HPDE6-E6E7 (cell line): ENCODE data around the gene CDYL.
A peak's percentile ranks its signal among the peaks of the same experiment; 100 is the strongest.

Experiments used
- DNase-seq: peaks from one replicate; pipeline ENCODE4 v3.0.0; 2011; ENCODE audit warnings: missing footprints; ENCODE audit errors: extremely low spot score

CDYL gene

GRCh38 chr6:4935975-4936680, 159.9 kb downstream of the CDYL start:
- no peak for DNase-seq

- peak; percentile 34 for DNase-seq
These were observed 160.5 kb downstream of the CDYL start for GRCh38 chr6:4936681-4937041.

- no peak for DNase-seq
These were observed 161.2 kb downstream of the CDYL start for GRCh38 chr6:4937414-4937813.

- DNase-seq: no peak
These were observed 163.0 kb downstream of the CDYL start for GRCh38 chr6:4939241-4939640.

- DNase-seq: no peak
These were observed 164.2 kb downstream of the CDYL start for GRCh38 chr6:4940416-4940815.

- peak; percentile 85 for DNase-seq
These were observed 165.8 kb downstream of the CDYL start for GRCh38 chr6:4941782-4942672.

GRCh38 chr6:4942673-4943009, 166.4 kb downstream of the CDYL start:
- DNase-seq: no peak

GRCh38 chr6:4943716-4944115, 167.5 kb downstream of the CDYL start:
- no peak for DNase-seq

- no peak for DNase-seq
These were observed 168.1 kb downstream of the CDYL start for GRCh38 chr6:4944325-4944724.

- no peak for DNase-seq
These were observed 170.3 kb downstream of the CDYL start for GRCh38 chr6:4946521-4946920.

GRCh38 chr6:4947716-4948115, 171.5 kb downstream of the CDYL start:
- DNase-seq: no peak

- DNase-seq: no peak
These were observed 172.7 kb downstream of the CDYL start for GRCh38 chr6:4948781-4949450.

GRCh38 chr6:4950076-4950475, 173.9 kb downstream of the CDYL start:
- DNase-seq: no peak

- DNase-seq: peak; percentile 49
These were observed 174.8 kb downstream of the CDYL start for GRCh38 chr6:4950836-4951533.

- DNase-seq: no peak
These were observed 177.2 kb downstream of the CDYL start for GRCh38 chr6:4953440-4953839.

- DNase-seq: no peak
These were observed 180.4 kb downstream of the CDYL start for GRCh38 chr6:4956625-4957024.

- DNase-seq: no peak
These were observed 181.5 kb downstream of the CDYL start for GRCh38 chr6:4957521-4958231.

GRCh38 chr6:4958624-4959023, 182.4 kb downstream of the CDYL start:
- DNase-seq: no peak

GRCh38 chr6:4961322-4962168, 185.3 kb downstream of the CDYL start:
- no peak for DNase-seq

- no peak for DNase-seq
These were observed 186.7 kb downstream of the CDYL start for GRCh38 chr6:4962905-4963304.
